Bronchial epithelial cell (primary cell): ENCODE measurements around the gene CDH6. TPM values are rescaled to one million over a fixed set of nuclear protein-coding genes. Genes with fewer than 3 reads are reported as not detected.

Experiments
- DNase-seq: peaks from one replicate; pipeline ENCODE4 v3.0.0-alpha.2; 2010; ENCODE audit warnings: low read depth
- FAIRE-seq: peaks from 2 replicates; lab custom pipeline; 2011; peaks lifted over from hg19 to GRCh38; lab: Jason Lieb, UNC
- H3K27me3 ChIP-seq: 2 replicates; pipeline ENCODE4 v1.5.1; 2011; ENCODE audit warnings: low read length; ENCODE audit not compliant: control insufficient read depth, insufficient read depth
- H3K36me3 ChIP-seq: 2 replicates; pipeline ENCODE4 v1.5.1; 2011; ENCODE audit warnings: low read length; ENCODE audit not compliant: control insufficient read depth, insufficient read depth
- H3K4me3 ChIP-seq: 2 replicates; pipeline ENCODE4 v1.5.1; 2011; ENCODE audit warnings: mild to moderate bottlenecking, low read depth, low read length, control low read depth
- total RNA-seq: library from RNA; depleted of rRNA; stranded (reverse); fragments of >200 nt; gene quantifications from 2 replicates; pipeline ENCODE4 v1.2.1, GENCODE V29; 2014
- TF ChIP-seq, protein P1 (sequence below): IDR thresholded peaks from 2 replicates; pipeline ENCODE4 v1.5.1; 2011; ENCODE audit warnings: mild to moderate bottlenecking, moderate library complexity, low read length, control low read depth, inconsistent platforms; ENCODE audit not compliant: insufficient read depth, severe bottlenecking

CDH6 gene
- total RNA-seq, 1 donor from 2014 or later = 9.5 TPM

- Histone ChIP-seq H3K36me3 (no peaks in the 10 kb centered on the region), H3K4me3 (no peak overlapping the region), H3K27me3 (no peaks in the 10 kb centered on the region)
- TF ChIP-seq, protein P1, sequence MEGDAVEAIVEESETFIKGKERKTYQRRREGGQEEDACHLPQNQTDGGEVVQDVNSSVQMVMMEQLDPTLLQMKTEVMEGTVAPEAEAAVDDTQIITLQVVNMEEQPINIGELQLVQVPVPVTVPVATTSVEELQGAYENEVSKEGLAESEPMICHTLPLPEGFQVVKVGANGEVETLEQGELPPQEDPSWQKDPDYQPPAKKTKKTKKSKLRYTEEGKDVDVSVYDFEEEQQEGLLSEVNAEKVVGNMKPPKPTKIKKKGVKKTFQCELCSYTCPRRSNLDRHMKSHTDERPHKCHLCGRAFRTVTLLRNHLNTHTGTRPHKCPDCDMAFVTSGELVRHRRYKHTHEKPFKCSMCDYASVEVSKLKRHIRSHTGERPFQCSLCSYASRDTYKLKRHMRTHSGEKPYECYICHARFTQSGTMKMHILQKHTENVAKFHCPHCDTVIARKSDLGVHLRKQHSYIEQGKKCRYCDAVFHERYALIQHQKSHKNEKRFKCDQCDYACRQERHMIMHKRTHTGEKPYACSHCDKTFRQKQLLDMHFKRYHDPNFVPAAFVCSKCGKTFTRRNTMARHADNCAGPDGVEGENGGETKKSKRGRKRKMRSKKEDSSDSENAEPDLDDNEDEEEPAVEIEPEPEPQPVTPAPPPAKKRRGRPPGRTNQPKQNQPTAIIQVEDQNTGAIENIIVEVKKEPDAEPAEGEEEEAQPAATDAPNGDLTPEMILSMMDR = no peak
- DNase-seq (no peak), FAIRE-seq (no peak)
These were observed 183.9 kb downstream of the CDH6 start for GRCh38 chr5:31377274-31377946.

- DNase-seq (no peak), FAIRE-seq (no peak)
- no peaks in the 10 kb centered on the region for H3K36me3 ChIP-seq
- TF ChIP-seq, protein P1 = no peak
- no peak overlapping the region for H3K4me3 ChIP-seq
- no peaks in the 10 kb centered on the region for H3K27me3 ChIP-seq
These were observed 184.7 kb downstream of the CDH6 start for GRCh38 chr5:31378136-31378535.
